Prostate gland (tissue), 2 donors: ENCODE data around the gene SDR9C7.
"Not testable (repeated sequence)": the region's sequence is repeated elsewhere in the genome, so short reads cannot be mapped to it uniquely, and the experiment has no call there.

Experiments used
- CTCF ChIP-seq, 4 experiments: fragments of 200-600 bp in 2 of 4; fragments of 450-650 bp in 2 of 4; sonication (generic) in 2 of 4; IDR thresholded peaks; 1 replicate in 3 of 4; 2 replicates in 1 of 4; pipeline ENCODE4 v1.5.1; 2016 to 2019; ENCODE audit warnings: antibody characterized with exemption in 4 of 4, mild to moderate bottlenecking in 2 of 4, moderate library complexity in 2 of 4
- POLR2A ChIP-seq: fragments of 450-650 bp; IDR thresholded peaks from one replicate; pipeline ENCODE4 v1.6.1; 2016; ENCODE audit warnings: antibody characterized with exemption, mild to moderate bottlenecking

GRCh38 chr12:56901313-56901712 lies 32.9 kb downstream of the SDR9C7 start:
- not testable (repeated sequence) for TF ChIP-seq CTCF (IDR thresholded peaks at IDR 0.05); POLR2A
